ENCODE results near the gene EDDM13.
A peak's percentile ranks its signal among the peaks of the same experiment; 100 is the strongest.
"Not testable (repeated sequence)": the region's sequence is repeated elsewhere in the genome, so short reads cannot be mapped to it uniquely, and the experiment has no call there.

Gene EDDM13

DNA sequence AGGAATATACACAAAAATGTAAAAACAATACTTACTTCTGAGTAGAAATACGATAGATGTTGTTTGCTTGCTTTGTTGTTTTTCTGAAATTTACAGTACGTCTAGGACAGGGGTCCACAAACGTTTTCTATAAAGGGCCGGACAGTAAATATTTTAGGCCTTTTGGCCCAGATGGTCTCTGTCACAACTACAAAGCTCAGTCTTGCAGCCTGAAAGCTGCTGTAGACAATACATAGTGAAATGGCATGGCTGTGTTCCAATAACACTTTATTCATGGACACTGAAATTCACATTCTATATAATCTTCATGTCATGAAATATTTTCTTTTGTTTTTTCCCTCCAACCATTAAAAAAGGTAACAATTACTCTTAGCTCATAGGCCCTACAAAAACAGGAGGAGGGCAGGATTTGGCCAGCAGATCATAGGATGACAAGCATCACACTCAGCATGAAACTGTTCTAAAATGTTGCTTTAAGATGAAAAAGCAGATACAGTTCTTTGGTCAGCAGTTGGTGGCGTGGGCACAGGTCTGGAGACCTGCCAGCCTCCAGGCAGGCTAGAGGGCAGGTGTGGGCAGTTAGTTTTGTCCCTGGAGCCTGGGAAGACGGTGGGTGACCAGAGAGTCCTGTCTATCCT, at the start of gene EDDM13:
Gene EDDM13, plus strand, starts transcription at position 588 of the 638 bp plus-strand sequence. CDS start 87 bp downstream, outside the sequence.
- DNase-seq: no peak

- no peak for DNase-seq
Observed at GRCh38 chr19:56222901-56223300, 49.6 kb upstream of the EDDM13 start.

DNA sequence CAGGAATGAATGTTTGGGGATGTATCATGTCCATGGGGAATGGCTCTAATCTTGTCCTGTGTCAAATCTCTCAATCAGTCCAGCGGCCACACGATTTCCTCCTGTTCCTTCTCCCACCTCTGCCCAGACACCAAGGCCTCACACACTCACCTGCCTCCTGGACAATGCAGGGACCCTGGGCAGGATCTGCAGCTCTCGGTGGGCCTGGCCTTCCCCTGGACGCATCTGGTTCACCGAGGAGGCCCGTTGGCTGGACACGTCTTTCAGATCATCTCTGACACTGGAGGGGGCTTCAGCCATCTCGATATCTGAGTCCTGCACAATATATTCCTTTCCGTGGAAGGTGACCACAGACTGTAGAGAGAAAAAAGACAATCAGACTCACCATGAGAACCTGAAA, 49.1 kb upstream of the EDDM13 start:
- DNase-seq: no peak

DNA sequence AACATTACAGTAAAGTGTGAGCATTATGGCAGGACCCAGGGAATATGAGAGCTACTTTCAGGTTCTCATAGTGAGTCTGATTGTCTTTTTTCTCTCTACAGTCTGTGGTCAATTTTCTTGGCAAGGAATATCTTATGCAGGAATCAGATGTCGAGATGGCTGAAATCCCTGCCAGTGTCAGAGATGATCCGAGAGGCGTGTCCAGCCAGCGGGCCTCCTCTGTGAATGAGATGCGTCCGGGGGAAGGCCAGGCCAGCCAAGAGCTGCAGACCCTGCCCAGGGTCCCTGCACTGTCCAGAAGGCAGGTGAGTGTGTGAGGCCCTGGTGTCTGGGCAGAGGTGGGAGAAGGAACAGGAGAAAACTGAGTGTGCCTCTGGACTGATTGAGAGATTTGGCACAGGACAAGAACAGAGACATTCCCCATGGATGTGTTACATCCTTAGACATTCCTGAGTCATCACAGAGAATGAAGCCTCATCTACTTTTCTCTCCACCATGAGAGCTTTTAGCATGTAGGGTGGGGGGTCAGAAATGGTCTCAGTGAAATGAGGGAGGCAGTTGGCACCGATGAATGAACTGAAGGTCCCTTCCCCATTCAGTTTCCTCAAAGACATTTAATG, 27.3 kb upstream of the EDDM13 start:
- no peak for DNase-seq

GRCh38 chr19:56245764-56246163, 26.8 kb upstream of the EDDM13 start:
- DNase-seq: not testable (repeated sequence)

DNA sequence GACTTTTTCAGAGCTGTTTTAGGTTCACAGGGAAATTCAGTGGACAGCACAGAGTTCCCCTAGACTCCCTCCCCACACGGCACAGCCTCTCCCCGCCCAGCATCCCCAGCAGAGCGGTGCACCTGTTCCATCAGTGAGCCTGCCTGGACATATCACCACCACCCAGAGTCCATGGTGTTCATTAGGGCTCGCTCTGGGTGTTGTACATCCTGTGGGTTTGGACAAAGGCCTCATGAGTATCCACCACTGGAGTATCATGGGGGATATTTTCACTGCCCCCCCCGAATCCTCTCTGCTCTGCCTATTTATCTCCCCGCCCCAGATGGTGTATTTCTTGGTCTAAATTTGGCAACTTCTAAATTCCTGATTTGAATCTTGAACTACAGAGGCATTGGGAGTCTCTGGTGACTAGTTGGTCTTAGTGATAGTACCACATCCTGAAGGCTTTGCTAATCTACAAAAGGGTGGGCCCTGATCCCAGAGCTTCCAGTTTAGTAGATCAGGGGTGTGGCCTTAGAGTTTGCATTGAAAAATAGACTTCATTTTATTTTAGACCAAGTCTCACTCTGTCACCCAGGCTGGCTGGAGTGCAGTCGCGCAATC, 23.7 kb upstream of the EDDM13 start:
- DNase-seq: not testable (repeated sequence)

- DNase-seq: peak; percentile 88
Observed at GRCh38 chr19:56252699-56253422, 19.7 kb upstream of the EDDM13 start.

DNA sequence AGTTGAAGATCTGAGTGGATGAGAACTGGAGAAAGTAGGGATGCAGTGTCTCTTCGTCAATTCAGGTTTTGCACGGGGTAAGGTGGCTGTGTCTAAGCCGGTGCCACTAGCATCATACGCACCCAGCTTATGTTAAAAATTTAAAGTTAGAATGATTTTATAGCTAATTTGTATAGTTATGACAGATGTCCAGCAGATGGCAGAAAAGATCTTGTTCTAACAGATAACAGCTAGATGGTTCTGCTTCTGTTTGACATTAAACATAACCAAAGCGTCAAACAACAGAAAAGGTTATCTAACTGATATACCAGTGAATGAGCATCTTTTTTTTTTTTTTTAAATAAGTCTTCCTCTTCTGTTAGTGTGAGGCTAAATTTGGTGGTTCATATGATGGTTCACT, 18.8 kb upstream of the EDDM13 start:
- DNase-seq: no peak

DNA sequence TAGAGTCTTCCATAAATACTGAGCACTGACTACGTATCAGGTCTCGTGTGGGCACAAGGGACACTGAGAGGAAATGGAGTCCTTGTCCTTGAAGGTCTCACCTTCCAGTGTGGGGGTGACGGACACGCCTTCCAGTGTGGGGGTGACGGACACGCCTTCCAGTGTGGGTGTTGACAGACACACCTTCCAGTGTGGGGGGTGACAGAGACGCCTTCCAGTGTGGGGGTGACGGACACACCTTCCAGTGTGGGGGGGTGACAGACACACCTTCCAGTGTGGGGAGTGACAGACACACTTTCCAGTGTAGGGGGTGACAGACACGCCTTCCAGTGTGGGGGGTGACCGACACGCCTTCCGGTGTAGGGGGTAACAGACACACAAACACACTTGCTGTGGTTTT, 14.3 kb upstream of the EDDM13 start:
- no peak for DNase-seq

DNA sequence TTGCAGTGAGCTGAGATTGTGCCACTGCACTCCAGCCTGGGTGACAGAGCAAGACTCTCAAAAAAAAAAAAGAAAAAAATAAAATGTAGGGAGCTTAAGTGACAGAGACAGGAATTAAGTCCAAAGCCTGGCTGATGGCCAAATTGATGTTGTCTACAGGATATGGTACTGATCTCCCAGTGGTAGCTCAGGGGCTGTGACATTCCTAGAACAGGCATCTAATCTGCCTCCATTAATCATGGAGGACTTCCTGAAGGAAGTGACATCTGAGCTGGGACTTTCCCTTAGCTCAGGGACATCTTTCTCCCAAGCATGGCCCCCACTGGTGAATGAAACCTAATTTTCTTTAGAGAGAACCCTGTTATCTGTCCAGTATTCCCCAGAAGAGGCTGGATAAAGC, 11.4 kb upstream of the EDDM13 start:
- no peak for DNase-seq

DNA sequence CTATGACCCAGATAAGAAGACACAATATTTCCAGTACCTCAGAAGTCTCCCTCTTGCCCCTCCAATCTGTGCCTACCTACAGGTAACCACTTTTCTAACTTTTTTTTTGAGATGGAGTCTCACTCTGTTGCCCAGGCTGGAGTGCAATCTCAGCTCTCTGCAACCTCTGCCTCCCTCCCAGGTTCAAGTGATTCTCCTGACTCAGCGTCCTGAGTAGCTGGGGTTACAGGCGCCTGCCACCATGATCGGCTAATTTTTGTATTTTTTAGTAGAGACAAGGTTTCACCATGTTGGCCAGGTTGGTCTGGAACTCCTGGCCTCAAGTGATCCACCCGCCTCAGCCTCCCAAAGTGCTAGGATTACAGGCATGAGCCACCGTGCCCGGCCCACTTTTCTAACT, 10.6 kb upstream of the EDDM13 start:
- DNase-seq: not testable (repeated sequence)

- no peak for DNase-seq
Observed at GRCh38 chr19:56263319-56263718, 9.2 kb upstream of the EDDM13 start.

- no peak for DNase-seq
Observed at GRCh38 chr19:56266051-56266450, 6.5 kb upstream of the EDDM13 start.

DNA sequence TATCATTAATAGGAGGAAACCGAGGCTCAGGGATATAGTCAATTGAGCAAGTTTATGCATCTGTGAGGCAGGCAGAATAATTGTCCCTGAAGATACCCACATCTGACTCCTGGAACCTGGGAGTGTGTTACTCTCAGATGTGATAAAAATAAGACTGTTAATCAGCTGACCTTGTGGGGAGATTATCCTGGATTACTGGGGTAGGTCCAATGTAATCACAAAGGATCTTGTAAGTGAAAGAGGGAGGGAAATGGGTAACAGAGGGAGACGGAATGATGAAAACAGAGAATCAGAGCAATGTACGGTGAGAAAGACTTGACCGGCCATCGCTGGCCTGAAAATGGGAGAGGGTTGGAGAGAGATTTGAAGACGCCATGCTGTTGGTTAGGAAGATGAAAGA, 3.2 kb upstream of the EDDM13 start:
- DNase-seq: no peak

- DNase-seq: no peak
Observed at GRCh38 chr19:56270676-56271075, 1.9 kb upstream of the EDDM13 start.

DNA sequence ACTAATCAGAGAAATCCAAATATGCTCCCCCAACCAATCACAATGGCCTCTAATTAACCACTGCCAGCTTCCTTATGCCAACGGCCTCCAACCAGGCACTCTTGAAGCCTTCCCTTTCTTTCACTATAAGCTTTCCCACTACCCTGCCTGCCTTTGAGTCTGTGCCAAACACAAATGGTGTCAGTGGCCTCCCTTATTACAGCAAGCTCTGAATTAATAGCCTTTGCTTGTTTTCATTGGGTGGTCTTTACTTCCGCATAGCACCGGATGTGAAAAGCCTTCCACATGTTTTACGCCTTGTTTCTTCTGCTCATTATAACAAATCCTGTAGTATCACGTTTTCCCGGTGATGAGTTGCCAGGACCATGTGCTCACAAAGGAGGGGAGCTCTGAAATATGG, 1.4 kb upstream of the EDDM13 start:
- DNase-seq: no peak

GRCh38 chr19:56273563-56274117, 1.1 kb downstream of the EDDM13 start:
- DNase-seq: no peak

GRCh38 chr19:56282809-56283208, 10.3 kb downstream of the EDDM13 start:
- DNase-seq: no peak

DNA sequence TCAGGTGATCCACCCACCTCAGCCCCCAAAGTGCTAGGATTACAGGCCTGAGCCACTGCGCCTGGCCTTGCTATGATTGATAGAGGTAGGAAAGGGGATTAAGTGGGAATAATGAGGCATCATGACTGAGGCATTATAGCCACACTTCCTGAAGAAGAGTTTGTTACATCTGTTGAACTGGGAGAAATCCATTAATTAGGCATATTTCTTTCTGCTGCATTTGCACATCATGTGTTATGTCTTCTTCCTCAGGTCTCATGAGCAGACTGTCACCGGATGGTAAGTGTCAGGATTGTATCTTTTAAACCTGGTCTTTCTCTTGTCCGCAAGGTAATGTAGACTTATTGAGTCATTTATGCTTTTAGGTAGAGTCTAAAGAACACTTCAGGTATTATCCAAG, 12.2 kb downstream of the EDDM13 start:
- DNase-seq: no peak

- DNase-seq: no peak
Observed at GRCh38 chr19:56290104-56290503, 17.6 kb downstream of the EDDM13 start.

GRCh38 chr19:56291867-56292266, 19.3 kb downstream of the EDDM13 start:
- peak; percentile 48 for DNase-seq

DNA sequence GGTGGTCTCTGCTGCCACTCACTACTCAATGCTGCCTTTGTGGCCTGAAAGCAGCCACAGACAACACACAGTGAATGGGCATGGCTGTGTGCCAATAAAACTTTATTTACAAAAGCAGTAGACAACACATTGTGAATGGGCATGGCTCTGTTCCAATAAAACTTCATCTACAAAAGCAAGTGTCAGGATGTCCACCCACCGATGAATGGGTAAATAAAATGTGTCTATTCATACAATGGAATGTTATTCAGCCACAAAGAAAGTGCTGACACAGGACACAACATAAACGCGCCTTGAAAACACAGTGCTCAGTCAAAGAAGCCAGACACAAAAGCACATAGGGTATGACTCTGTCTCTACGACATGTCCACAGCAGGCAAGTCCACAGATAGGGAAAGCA, 22.0 kb downstream of the EDDM13 start:
- no peak for DNase-seq
